Measurements from ENCODE around the gene ACSS2.

The ACSS2 gene

DNA sequence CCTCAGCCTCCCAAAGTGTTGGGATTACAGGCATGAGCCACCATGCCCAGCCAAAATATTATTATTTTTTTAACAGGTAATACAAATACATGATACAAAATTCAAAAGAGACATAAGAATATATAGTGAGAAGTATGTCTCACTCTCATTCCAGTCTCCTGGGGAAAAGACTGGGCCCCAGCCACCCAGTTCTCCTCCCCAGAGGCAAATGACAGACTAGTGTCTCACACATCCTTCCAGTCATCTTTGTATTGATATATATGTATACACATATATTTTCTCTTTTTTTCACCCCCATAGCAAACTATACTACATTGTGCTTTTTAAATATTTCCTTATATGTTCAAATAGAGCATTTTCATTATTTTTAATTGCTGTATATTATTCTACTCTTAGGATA, 70.9 kb downstream of the ACSS2 start:
- no peak for DNase-seq (ENCODE audit: low read depth)

GRCh38 chr20:34948030-34948429, 71.6 kb downstream of the ACSS2 start:
- peak; percentile 70 for DNase-seq (ENCODE audit: low read depth)

- no peak for DNase-seq (ENCODE audit: low read depth)
Measured at GRCh38 chr20:34949120-34949519, 72.7 kb downstream of the ACSS2 start.

DNA sequence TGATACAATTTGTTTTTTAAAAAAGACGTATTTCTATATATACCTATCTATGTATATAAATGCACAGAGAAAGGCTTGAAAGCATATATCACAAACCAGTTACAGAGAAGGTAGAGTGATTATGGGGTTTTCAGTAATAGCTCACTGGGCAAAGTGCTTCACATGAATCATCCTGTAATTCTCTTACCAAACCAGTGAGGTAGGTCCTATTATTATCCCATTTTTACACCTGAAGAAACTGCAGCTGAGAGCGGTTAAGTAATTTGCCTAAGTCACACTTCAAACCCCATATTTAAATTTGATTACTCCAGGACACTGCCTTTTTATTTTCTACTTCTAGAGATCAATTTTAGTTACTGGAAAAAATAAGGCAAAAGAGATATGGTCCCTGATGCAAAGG, 74.8 kb downstream of the ACSS2 start:
- no peak for DNase-seq (ENCODE audit: low read depth)

DNA sequence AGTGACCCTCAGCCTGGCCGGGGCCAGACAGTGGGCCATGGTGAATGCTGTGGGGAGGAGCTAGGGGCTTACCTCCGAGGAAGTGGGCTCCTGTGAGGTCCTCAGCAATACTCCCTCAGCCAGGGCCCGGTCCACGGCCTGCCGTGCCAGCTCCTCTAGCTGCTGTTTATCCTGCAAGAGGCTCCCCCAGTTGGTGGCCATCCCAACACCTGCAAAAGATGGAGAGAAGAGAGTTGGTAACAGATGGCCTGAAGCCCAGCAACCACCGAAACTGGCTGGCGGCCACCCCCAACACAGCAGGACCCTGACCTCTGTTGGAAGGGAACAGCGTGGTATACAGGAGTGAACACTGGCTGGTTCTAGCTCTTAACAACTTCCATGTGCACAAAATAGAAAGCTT, 75.2 kb downstream of the ACSS2 start:
- DNase-seq (ENCODE audit: low read depth), result no peak

- no peak for DNase-seq (ENCODE audit: low read depth)
Measured at GRCh38 chr20:34952671-34953070, 76.3 kb downstream of the ACSS2 start.

- DNase-seq (ENCODE audit: low read depth), result no peak
Measured at GRCh38 chr20:34953960-34954359, 77.5 kb downstream of the ACSS2 start.

- peak; percentile 12 for DNase-seq (ENCODE audit: low read depth)
Measured at GRCh38 chr20:34954904-34955230, 78.5 kb downstream of the ACSS2 start.

DNA sequence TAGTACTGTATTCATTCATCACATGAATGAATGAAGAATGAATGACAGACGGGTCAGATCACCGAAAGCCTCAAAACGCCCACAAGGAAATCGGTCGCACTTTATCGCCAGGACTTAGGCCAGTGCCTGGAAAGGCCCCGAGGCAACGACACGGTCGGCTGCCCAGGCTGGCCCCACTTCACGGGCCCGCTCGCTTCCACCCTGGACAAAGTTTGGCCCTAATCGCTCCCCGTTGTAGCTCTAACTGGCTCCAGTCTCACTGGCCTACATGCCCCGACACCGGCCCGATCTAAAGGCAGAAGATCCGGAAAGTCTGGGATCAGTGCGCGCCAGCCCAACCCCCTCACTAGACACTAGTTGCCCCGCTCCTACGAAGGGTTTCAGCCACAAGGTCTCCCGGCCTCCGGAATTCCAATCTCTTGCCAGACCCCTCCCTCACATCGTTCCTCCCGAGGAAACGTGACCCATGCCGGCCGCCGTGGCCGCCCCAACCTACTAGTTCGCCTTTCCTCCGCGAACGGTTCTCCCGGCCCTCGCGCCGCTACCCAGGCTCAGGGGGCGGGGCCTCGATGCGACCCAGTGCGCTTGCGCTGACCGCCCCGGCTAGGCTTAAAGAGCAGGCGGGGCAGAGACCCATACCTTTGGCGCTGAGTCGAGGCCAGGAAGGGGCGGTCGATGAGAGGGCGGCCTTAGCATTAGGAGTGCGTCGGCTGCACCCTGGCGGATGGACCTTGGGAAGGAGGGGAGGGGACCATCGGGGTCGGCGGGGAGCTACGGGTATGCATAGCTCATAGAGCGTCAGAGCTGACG, 79.0 kb downstream of the ACSS2 start, which contains the start of the genes GSS and MYH7B:
Gene GSS, minus strand, starts transcription at position 576 of the 810 bp plus-strand sequence. CDS start 3,954 bp downstream, outside the sequence.
Gene MYH7B, plus strand, starts transcription at position 638 of the 810 bp plus-strand sequence. CDS start 22,138 bp downstream, outside the sequence.
- DNase-seq (ENCODE audit: low read depth), result peak; percentile 91

- DNase-seq (ENCODE audit: low read depth), result no peak
Measured at GRCh38 chr20:34956041-34956458, 79.6 kb downstream of the ACSS2 start.

DNA sequence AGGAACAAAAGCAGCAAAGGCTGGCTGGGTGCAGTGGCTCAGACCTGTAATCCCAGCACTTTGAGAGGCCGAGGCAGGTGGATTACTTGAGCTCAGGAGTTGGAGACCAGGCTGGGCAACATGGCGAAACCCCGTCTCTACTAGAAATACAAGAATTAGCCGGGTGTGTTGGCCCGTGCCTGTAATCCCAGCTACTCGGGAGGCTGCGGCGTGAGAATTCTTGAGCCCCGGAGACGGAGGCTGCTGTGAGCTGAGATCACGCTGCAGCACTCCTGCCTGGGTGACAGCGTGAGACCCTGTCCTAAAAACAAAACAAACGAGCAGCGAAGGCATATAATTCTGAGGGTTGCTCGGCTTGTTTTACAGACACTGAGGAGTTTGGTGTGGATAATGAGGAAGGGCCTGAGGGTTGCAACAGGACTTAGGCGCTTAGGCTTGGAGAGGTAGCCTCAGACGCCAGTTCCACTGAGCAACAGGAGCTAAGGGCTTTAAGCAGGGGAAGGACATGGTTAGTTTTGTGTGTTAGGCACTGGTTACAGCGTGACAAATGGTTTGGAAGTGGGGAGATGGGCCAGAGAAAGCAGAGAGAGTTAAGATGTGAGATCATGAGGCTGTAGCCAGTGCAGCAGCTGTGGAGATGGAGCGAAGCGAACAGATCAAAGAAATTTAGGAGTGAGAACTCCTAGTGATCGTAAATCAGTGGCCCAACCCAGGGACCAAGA, 80.5 kb downstream of the ACSS2 start:
- DNase-seq (ENCODE audit: low read depth), result no peak

- DNase-seq (ENCODE audit: low read depth), result no peak
Measured at GRCh38 chr20:34964486-34964885, 88.1 kb downstream of the ACSS2 start.

DNA sequence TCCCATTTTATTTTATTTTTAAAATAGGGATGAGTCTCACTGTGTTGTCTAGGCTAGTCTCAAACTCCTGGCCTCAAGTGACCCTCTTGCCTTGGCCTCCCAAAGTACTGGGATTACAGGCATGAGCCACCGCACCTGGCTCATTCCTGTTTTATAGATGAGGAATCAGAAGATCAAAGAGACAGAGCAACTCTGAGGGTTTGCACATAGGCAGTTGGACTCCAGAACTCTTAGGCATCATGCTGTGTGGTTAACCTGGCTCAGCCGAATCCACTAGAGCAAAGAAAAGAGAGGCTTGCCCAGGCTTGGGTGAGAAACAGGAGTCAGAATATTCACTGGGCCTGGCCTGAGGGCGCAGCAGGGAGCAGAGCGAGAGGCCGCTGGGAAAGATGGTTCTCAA, 88.6 kb downstream of the ACSS2 start:
- no peak for DNase-seq (ENCODE audit: low read depth)

DNA sequence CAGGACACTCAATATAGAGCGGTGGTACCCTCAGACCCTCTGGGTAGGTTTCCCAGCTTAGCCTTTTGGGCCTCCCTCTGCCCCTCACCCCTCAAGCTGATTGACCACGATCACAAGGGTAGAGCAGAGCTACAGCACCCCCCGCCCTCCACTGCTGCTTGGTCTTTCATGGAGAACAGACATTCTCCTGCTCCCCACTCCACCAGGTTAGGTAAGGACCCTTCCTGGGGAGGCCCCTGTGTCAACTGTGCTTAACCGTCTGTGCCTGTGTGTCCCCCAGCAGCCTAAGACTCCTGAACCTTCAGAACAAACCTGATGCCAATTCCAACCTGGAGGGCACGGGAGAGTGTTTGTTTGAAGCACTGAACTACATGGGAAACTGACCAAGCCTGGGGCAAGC, 91.0 kb downstream of the ACSS2 start:
- no peak for DNase-seq (ENCODE audit: low read depth)

DNA sequence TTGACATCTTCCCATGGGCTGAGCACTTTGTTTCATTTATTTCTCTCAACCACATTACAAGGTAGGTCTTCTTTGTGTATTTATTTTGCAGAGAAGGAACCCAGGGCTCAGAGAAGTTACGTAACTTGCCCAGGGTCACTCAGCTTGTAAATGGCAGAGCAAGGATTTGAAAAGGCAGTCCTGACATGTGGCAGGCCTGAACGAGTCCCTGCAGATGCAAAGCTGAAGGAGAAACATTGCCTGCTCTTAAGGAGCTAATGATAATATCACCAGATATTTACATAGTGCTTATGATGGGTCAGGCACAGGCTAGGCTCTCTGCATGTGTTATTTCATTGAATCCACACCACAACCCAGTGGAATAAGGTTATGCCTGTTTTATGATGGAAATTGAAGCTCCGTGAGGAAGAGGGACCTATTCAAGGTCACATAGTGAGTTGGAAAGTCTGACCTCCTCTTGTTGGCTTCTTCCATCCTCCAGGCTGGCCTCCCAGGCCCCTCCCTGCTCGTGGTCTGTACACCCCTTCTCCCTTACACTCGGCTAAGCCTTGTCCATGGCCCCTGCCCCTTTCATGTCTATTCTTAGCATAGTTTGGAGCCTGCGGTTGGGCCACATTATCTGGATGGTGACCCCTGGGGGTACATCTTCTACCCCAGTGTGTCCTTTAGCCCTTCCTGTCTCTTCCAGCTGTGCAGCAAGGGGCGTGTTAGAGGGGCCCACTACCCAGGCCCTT, 91.8 kb downstream of the ACSS2 start:
- DNase-seq (ENCODE audit: low read depth), result no peak

GRCh38 chr20:34970193-34970840, 93.9 kb downstream of the ACSS2 start:
- no peak for DNase-seq (ENCODE audit: low read depth)

GRCh38 chr20:34970846-34971560, 94.6 kb downstream of the ACSS2 start:
- no peak for DNase-seq (ENCODE audit: low read depth)

- DNase-seq (ENCODE audit: low read depth), result no peak
Measured at GRCh38 chr20:34971561-34972235, 95.3 kb downstream of the ACSS2 start.

GRCh38 chr20:34974246-34974645, 97.8 kb downstream of the ACSS2 start:
- no peak for DNase-seq (ENCODE audit: low read depth)

DNA sequence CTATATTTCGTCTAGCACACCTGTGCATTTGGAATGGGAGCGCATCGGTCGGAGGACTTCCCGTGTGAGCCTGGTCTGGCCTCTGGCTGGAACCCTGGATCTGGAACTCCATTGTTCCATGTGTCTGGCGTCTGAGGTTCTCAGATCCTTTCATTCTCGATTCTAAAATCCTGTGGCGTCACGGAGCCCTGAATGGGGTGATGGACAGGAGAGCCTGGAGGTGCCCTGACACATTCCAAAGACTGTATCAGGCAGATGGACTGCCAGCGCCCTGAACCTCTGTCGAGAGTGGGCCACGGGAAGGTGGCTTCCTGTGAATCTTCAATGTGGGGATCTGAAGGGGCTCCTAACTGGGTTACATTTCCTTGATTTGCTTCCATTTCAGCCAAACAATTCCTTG, 99.9 kb downstream of the ACSS2 start:
- DNase-seq (ENCODE audit: low read depth), result no peak

All from GM04504 (cell line).